Upper lobe of right lung (tissue), 1 donor: ENCODE data around the gene SMPD2. TPM values are rescaled to one million over a fixed set of nuclear protein-coding genes. Genes with fewer than 3 reads are reported as not detected.
A peak's percentile ranks its signal among the peaks of the same experiment; 100 is the strongest.

Experiments used
- ATAC-seq: fragments of 200-7000 bp; cut with Tn5 transposase; one replicate; pipeline ENCODE4 v1.9.1; 2020; ENCODE audit warnings: mild to moderate bottlenecking, moderate library complexity
- DNase-seq: peaks from one replicate; pipeline ENCODE4 v3.0.0-alpha.2; 2020
- H3K27ac ChIP-seq: fragments of 200-600 bp; one replicate; pipeline ENCODE4 v1.8.0; 2022
- H3K27me3 ChIP-seq: fragments of 200-600 bp; one replicate; pipeline ENCODE4 v1.8.0; 2022; ENCODE audit warnings: mild to moderate bottlenecking
- H3K36me3 ChIP-seq: fragments of 200-600 bp; one replicate; pipeline ENCODE4 v1.8.0; 2022
- H3K4me1 ChIP-seq: fragments of 200-600 bp; one replicate; pipeline ENCODE4 v1.8.0; 2022
- H3K4me3 ChIP-seq: fragments of 200-600 bp; one replicate; pipeline ENCODE4 v1.8.0; 2022; ENCODE audit warnings: mild to moderate bottlenecking
- H3K9me3 ChIP-seq: fragments of 200-600 bp; one replicate; pipeline ENCODE4 v1.8.0; 2022
- CTCF ChIP-seq: fragments of 200-600 bp; IDR thresholded peaks from one replicate; pipeline ENCODE4 v1.8.0; 2022; ENCODE audit warnings: antibody characterized with exemption
- intact Hi-C: fragments of 100-400 bp; cut with DNase I; formaldehyde crosslinking; loops from one replicate; pipeline ENCODE4 v1.11.0; 2022
- total RNA-seq: library from RNA; stranded (reverse); fragmentation: NEBNext Ultra II Directional; extraction: Animal tissue kit (Norgen Biotek cat#: 25700); gene quantifications from one replicate; pipeline ENCODE4 v1.2.1, GENCODE V29; 2021
- donor health status: DM: no; HTN: yes; CAD: no; lungs with severe emphysema.

Gene SMPD2
- total RNA-seq, 1 donor from 2014 or later: 15.4 TPM

GRCh38 chr6:109451376-109451775 lies 10.9 kb downstream of the SMPD2 start:
- Histone ChIP-seq H3K9me3 (no peaks in the 10 kb centered on the region), H3K4me1 (peaks cover 23% of the 10 kb centered on the region), H3K4me3 (no peak overlapping the region), H3K36me3 (peaks cover 26% of the 10 kb centered on the region), H3K27me3 (no peaks in the 10 kb centered on the region), H3K27ac (no peak overlapping the region)
- no peak for TF ChIP-seq CTCF
- no peak for DNase-seq
- intact Hi-C loops: no loop called here
- ATAC-seq: no peak

- H3K27ac ChIP-seq: no peak overlapping the region
- no peaks in the 10 kb centered on the region for H3K9me3 ChIP-seq
- intact Hi-C loops: no loop called here
- no peaks in the 10 kb centered on the region for H3K27me3 ChIP-seq
- no peak overlapping the region for H3K4me3 ChIP-seq
- H3K4me1 ChIP-seq: peaks cover 29% of the 10 kb centered on the region
- H3K36me3 ChIP-seq: peaks cover 18% of the 10 kb centered on the region
- no peak for DNase-seq
- no peak for ATAC-seq
- TF ChIP-seq CTCF: no peak
Measured at GRCh38 chr6:109452181-109452580, 11.7 kb downstream of the SMPD2 start.

- no peak for TF ChIP-seq CTCF
- Histone ChIP-seq H3K27ac (no peak overlapping the region), H3K36me3 (peaks cover 18% of the 10 kb centered on the region), H3K27me3 (no peaks in the 10 kb centered on the region), H3K4me3 (no peak overlapping the region), H3K9me3 (no peaks in the 10 kb centered on the region), H3K4me1 (peaks cover 34% of the 10 kb centered on the region)
- ATAC-seq (no peak), DNase-seq (no peak)
- intact Hi-C loops: no loop called here
Measured at GRCh38 chr6:109453156-109453555, 12.6 kb downstream of the SMPD2 start.

- H3K27ac ChIP-seq: peak overlapping the region; percentile 86
- H3K4me3 ChIP-seq: peak overlapping the region; percentile 92
- peaks cover 18% of the 10 kb centered on the region for H3K36me3 ChIP-seq
- DNase-seq: no peak
- H3K9me3 ChIP-seq: no peaks in the 10 kb centered on the region
- ATAC-seq: no peak
- no peaks in the 10 kb centered on the region for H3K27me3 ChIP-seq
- peaks cover 40% of the 10 kb centered on the region for H3K4me1 ChIP-seq
- intact Hi-C loops: no loop called here
- no peak for TF ChIP-seq CTCF
Measured at GRCh38 chr6:109453594-109454495, 13.3 kb downstream of the SMPD2 start.

GRCh38 chr6:109454496-109455436 lies 14.2 kb downstream of the SMPD2 start:
- Histone ChIP-seq H3K27me3 (no peaks in the 10 kb centered on the region), H3K27ac (peak overlapping the region; percentile 86), H3K36me3 (peaks cover 18% of the 10 kb centered on the region), H3K9me3 (no peaks in the 10 kb centered on the region), H3K4me3 (peak overlapping the region; percentile 92), H3K4me1 (peaks cover 40% of the 10 kb centered on the region)
- DNase-seq: peak; percentile 75
- TF ChIP-seq CTCF: no peak
- intact Hi-C loops: no loop called here
- ATAC-seq: peak; percentile 41
